ENCODE measurements around the gene RAD23B. TPM values are rescaled to one million over a fixed set of nuclear protein-coding genes. Genes with fewer than 3 reads are reported as not detected.

The RAD23B gene
- total and polyA plus RNA-seq, 2 of the 13 experiments (the other 11 are each of a cell fraction or from before 2014, with no cell fraction given) = 133 to 156 TPM

- TF ChIP-seq ZSCAN30 (CRISPR knock-in tag; IDR thresholded peaks at IDR 0.05) = no peak
- 0 out of 2 replicates have a peak, but pooled peaks have one; percentile 44 for TF ChIP-seq KLF12 (CRISPR knock-in tag; IDR thresholded peaks at IDR 0.05; ENCODE audit: borderline replicate concordance)
- peak; percentile 67 for TF ChIP-seq SMC3 (IDR thresholded peaks at IDR 0.05; ENCODE audit: low read length)
- no peak for TF ChIP-seq IKZF4 (CRISPR knock-in tag; IDR thresholded peaks at IDR 0.05; ENCODE audit: borderline replicate concordance, low read depth, not compliant biosample characterization)
- no peak for TF ChIP-seq ZNF296 (CRISPR knock-in tag; conservative IDR thresholded peaks at IDR 0.05)
- TF ChIP-seq PRDM15 (CRISPR knock-in tag; IDR thresholded peaks at IDR 0.05) = peak; percentile 42; the same call in 1 of the 2 replicates
- no peak for TF ChIP-seq ZNF639 (CRISPR knock-in tag; conservative IDR thresholded peaks at IDR 0.05)
- TF ChIP-seq REPIN1 (CRISPR knock-in tag; IDR thresholded peaks at IDR 0.05; ENCODE audit: borderline replicate concordance, low read depth) = peak; percentile 57; the same call in 1 of the 2 replicates
- no peak for TF ChIP-seq SSRP1 (CRISPR knock-in tag; IDR thresholded peaks at IDR 0.05)
- no peak for TF ChIP-seq DR1 (CRISPR knock-in tag; IDR thresholded peaks at IDR 0.05)
- TF ChIP-seq MXD4 (CRISPR knock-in tag; IDR thresholded peaks at IDR 0.05) = no peak; the same call in 1 of the 2 replicates
- no peak for TF ChIP-seq PRMT3 (CRISPR knock-in tag; IDR thresholded peaks at IDR 0.05; ENCODE audit: borderline replicate concordance, low read depth)
- no peak for TF ChIP-seq HOXD1 (CRISPR knock-in tag; IDR thresholded peaks at IDR 0.05)
- TF ChIP-seq ZBTB21 (CRISPR knock-in tag; IDR thresholded peaks at IDR 0.05) = no peak
- peak; percentile 68; the same call in 1 of the 2 replicates for TF ChIP-seq ZNF44 (CRISPR knock-in tag; IDR thresholded peaks at IDR 0.05)
- TF ChIP-seq ZNF136 (CRISPR knock-in tag; IDR thresholded peaks at IDR 0.05; ENCODE audit: low read depth) = 0 out of 2 replicates have a peak, but pooled peaks have one; percentile 61
- TF ChIP-seq ZBTB20 (CRISPR knock-in tag; IDR thresholded peaks at IDR 0.05; ENCODE audit: borderline replicate concordance, low read depth) = no peak
- TF ChIP-seq THAP7 (CRISPR knock-in tag; IDR thresholded peaks at IDR 0.05) = 0 out of 2 replicates have a peak, but pooled peaks have one; percentile 51
- TF ChIP-seq ZNF598 (CRISPR knock-in tag; IDR thresholded peaks at IDR 0.05; ENCODE audit: borderline replicate concordance) = 0 out of 2 replicates have a peak, but pooled peaks have one; percentile 28
- no peak for TF ChIP-seq MBNL3 (CRISPR knock-in tag; conservative IDR thresholded peaks at IDR 0.05)
- no peak for TF ChIP-seq ZNF546 (CRISPR knock-in tag; conservative IDR thresholded peaks at IDR 0.05)
- no peak for TF ChIP-seq ZNF382 (CRISPR knock-in tag; IDR thresholded peaks at IDR 0.05; ENCODE audit: borderline replicate concordance)
- no peak for TF ChIP-seq MED13 (CRISPR knock-in tag; IDR thresholded peaks at IDR 0.05)
- no peak for TF ChIP-seq U2AF2 (IDR thresholded peaks at IDR 0.05; ENCODE audit: low read depth, low read length)
- no peak for TF ChIP-seq KAT2B (IDR thresholded peaks at IDR 0.05; ENCODE audit: borderline replicate concordance, low read depth, low read length)
- no peak for TF ChIP-seq ZNF530 (CRISPR knock-in tag; IDR thresholded peaks at IDR 0.05; ENCODE audit: low read depth)
Measured at GRCh38 chr9:107340920-107341632, 58.0 kb downstream of the RAD23B start (continued).

Measured in HepG2 (cell line).